ENCODE data around the gene WDR6.

WDR6 gene

GRCh38 chr3:49030321-49030720 lies 23.1 kb downstream of the WDR6 start:
- DNase-seq = no peak

- no peak for DNase-seq
Observed at GRCh38 chr3:49032646-49033304, 25.6 kb downstream of the WDR6 start.

- DNase-seq = no peak
Observed at GRCh38 chr3:49034650-49035049, 27.5 kb downstream of the WDR6 start.

- no peak for DNase-seq
Observed at GRCh38 chr3:49035281-49035680, 28.1 kb downstream of the WDR6 start.

- DNase-seq = no peak
Observed at GRCh38 chr3:49053543-49053942, 46.4 kb downstream of the WDR6 start.

- no peak for DNase-seq
Observed at GRCh38 chr3:49054344-49054862, 47.2 kb downstream of the WDR6 start.

- DNase-seq = no peak
Observed at GRCh38 chr3:49057268-49057667, 50.1 kb downstream of the WDR6 start.

GRCh38 chr3:49058011-49058410 lies 50.8 kb downstream of the WDR6 start:
- no peak for DNase-seq
